NCI-H524 (cell line): ENCODE results near the gene SAA1.
"Not testable (repeated sequence)": the region's sequence is repeated elsewhere in the genome, so short reads cannot be mapped to it uniquely, and the experiment has no call there.

Source experiments
- DNase-seq, 2 experiments: peaks; one replicate each; lab custom pipeline; 2025; lab: John Stamatoyannopoulos, UW

SAA1 gene

GRCh38 chr11:18259259-18259658, 6.8 kb upstream of the SAA1 start:
- DNase-seq, result no peak

- DNase-seq, result no peak
Observed at GRCh38 chr11:18261721-18262120, 4.3 kb upstream of the SAA1 start.

GRCh38 chr11:18262681-18263350, 3.2 kb upstream of the SAA1 start:
- not testable (repeated sequence) for DNase-seq

GRCh38 chr11:18264035-18264434, 2.0 kb upstream of the SAA1 start:
- DNase-seq, result no peak

GRCh38 chr11:18264677-18265555, 1.1 kb upstream of the SAA1 start:
- DNase-seq, result no peak

- DNase-seq, result not testable (repeated sequence)
Observed at GRCh38 chr11:18267335-18268133, 1.5 kb downstream of the SAA1 start.

GRCh38 chr11:18269252-18269651, 3.2 kb downstream of the SAA1 start:
- not testable (repeated sequence) for DNase-seq

- DNase-seq, result no peak
Observed at GRCh38 chr11:18270102-18270501, 4.0 kb downstream of the SAA1 start.

- DNase-seq, result no peak
Observed at GRCh38 chr11:18271206-18271605, 5.1 kb downstream of the SAA1 start.

GRCh38 chr11:18277565-18278271, 11.7 kb downstream of the SAA1 start:
- DNase-seq, result no peak

GRCh38 chr11:18280438-18281045, 14.5 kb downstream of the SAA1 start:
- no peak for DNase-seq

- DNase-seq, result no peak
Observed at GRCh38 chr11:18282626-18283025, 16.6 kb downstream of the SAA1 start.

- no peak for DNase-seq
Observed at GRCh38 chr11:18285841-18286240, 19.8 kb downstream of the SAA1 start.

GRCh38 chr11:18288911-18289310, 22.8 kb downstream of the SAA1 start:
- no peak for DNase-seq

GRCh38 chr11:18294862-18295261, 28.8 kb downstream of the SAA1 start:
- no peak for DNase-seq

GRCh38 chr11:18295316-18295715, 29.3 kb downstream of the SAA1 start:
- DNase-seq, result no peak

GRCh38 chr11:18299721-18300120, 33.7 kb downstream of the SAA1 start:
- no peak for DNase-seq

GRCh38 chr11:18304745-18305144, 38.7 kb downstream of the SAA1 start:
- no peak for DNase-seq

- no peak for DNase-seq
Observed at GRCh38 chr11:18307461-18308139, 41.5 kb downstream of the SAA1 start.

GRCh38 chr11:18308242-18308641, 42.2 kb downstream of the SAA1 start:
- no peak for DNase-seq

- no peak for DNase-seq
Observed at GRCh38 chr11:18309691-18310090, 43.6 kb downstream of the SAA1 start.
